Measurements from ENCODE around the gene ISG20.

The ISG20 gene

DNA sequence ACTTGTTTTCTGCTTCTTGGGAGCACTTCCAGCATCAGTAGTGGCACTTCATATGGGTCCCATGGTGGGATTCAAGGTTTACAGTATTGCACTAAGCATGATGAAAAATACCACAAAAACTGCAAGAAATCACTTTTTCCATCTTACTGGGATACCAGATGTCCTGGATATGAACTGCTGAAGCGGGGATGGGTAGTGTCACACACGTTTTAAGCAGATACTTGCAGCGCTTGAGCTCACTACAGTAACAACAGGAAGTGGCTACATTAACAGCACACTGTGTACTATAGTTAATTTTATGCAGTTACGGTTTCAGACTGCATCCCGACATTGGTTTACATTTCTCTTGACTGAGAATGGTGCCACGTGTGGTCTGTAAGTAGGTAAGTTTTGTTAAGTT, 3.5 kb upstream of the ISG20 start:
- 62% methylated on average over 5 of the region's 6 CpGs for WGBS
- H3K23ac ChIP-seq (ENCODE audit: low read length in 2 of 2), result no peak overlapping the region

DNA sequence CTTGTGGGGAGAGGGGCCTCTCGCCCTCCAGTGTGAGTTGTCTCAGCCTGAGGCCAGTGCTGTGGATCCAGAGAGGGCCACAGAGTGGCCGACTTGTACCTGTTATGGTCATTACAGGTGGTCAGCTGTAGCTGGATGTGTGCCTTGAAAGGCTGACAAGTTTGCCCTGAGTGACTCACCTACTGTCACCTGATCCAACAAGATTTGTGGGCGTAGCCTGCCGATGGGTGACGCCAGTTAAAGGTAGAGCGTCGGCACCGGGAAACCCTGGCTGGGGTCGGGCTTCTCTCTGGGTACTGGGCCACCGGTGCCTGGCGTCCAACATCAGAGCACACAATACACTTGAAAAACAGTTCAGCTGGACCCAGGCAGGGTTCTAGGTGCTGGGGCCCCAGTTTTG, 2.8 kb upstream of the ISG20 start:
- Histone ChIP-seq H2BK12ac (ENCODE audit: low read length in 2 of 2) (no peak overlapping the region), H3K27ac (ENCODE audit: low read length, poor library complexity, severe bottlenecking) (peak overlapping the region; percentile 6), H2AFZ (ENCODE audit: low read depth, low read length) (no peak overlapping the region), H3K79me1 (replicated peaks; ENCODE audit: low read length, poor library complexity, severe bottlenecking) (peaks cover 18% of the 10 kb centered on the region), H4K91ac (ENCODE audit: low read length) (peak overlapping the region; percentile 62), H3K27me3 (ENCODE audit: control insufficient read depth in 1 of 2, insufficient read depth in 1 of 2, low read length in 2 of 2) (no peaks in the 10 kb centered on the region), H3K4me2 (ENCODE audit: low read length, poor library complexity, severe bottlenecking) (no peak overlapping the region), H3K9ac (ENCODE audit: low read length) (no peak overlapping the region), H3K23ac (ENCODE audit: low read length in 2 of 2) (no peak overlapping the region), H3K14ac (ENCODE audit: low read length in 2 of 2) (peak overlapping the region in 1 of 2 experiments; percentile 86), H3K18ac (ENCODE audit: low read depth in 1 of 2, low read length in 2 of 2) (peak overlapping the region in 1 of 2 experiments; percentile 27), H3K9me3 (ENCODE audit: control insufficient read depth, low read length) (no peaks in the 10 kb centered on the region), H2BK15ac (ENCODE audit: low read depth, poor library complexity, severe bottlenecking) (no peak overlapping the region), H3K4ac (ENCODE audit: low read depth in 1 of 2, low read length in 2 of 2) (no peak overlapping the region), H3K36me3 (ENCODE audit: control insufficient read depth in 1 of 2, insufficient read depth in 2 of 2, low read depth in 1 of 2, low read length in 2 of 2) (peaks cover 27 to 53% of the 10 kb centered on the region in 2 experiments), H3K4me3 (ENCODE audit: insufficient read depth in 1 of 2, low read depth in 1 of 2, low read length in 2 of 2) (no peak overlapping the region), H2BK120ac (ENCODE audit: low read depth, low read length) (peak overlapping the region; percentile 22), H4K8ac (ENCODE audit: low read length) (peak overlapping the region; percentile 55), H3K4me1 (ENCODE audit: control insufficient read depth, insufficient read depth, low read depth, low read length) (peaks cover 21% of the 10 kb centered on the region), H2BK5ac (ENCODE audit: low read depth, low read length, poor library complexity, severe bottlenecking) (no peak overlapping the region), H2AK5ac (ENCODE audit: low read length, severe bottlenecking) (no peak overlapping the region)
- DNase-seq, result no peak
- 80% methylated on average over 9 of the region's 11 CpGs for WGBS

More for the DNA sequence above, 3.5 kb upstream of the ISG20 start:
- Histone ChIP-seq H2AK5ac (ENCODE audit: low read length, severe bottlenecking) (no peak overlapping the region), H3K27ac (ENCODE audit: low read length, poor library complexity, severe bottlenecking) (no peak overlapping the region), H3K4me1 (ENCODE audit: control insufficient read depth, insufficient read depth, low read depth, low read length) (peaks cover 24% of the 10 kb centered on the region), H2BK12ac (ENCODE audit: low read length in 2 of 2) (no peak overlapping the region), H3K4me2 (ENCODE audit: low read length, poor library complexity, severe bottlenecking) (no peak overlapping the region), H3K4me3 (ENCODE audit: insufficient read depth in 1 of 2, low read depth in 1 of 2, low read length in 2 of 2) (no peak overlapping the region), H2BK5ac (ENCODE audit: low read depth, low read length, poor library complexity, severe bottlenecking) (no peak overlapping the region), H2BK15ac (ENCODE audit: low read depth, poor library complexity, severe bottlenecking) (no peak overlapping the region), H3K79me1 (replicated peaks; ENCODE audit: low read length, poor library complexity, severe bottlenecking) (peaks cover 20% of the 10 kb centered on the region), H3K18ac (ENCODE audit: low read depth in 1 of 2, low read length in 2 of 2) (no peak overlapping the region), H3K9ac (ENCODE audit: low read length) (no peak overlapping the region), H3K27me3 (ENCODE audit: control insufficient read depth in 1 of 2, insufficient read depth in 1 of 2, low read length in 2 of 2) (no peaks in the 10 kb centered on the region), H4K91ac (ENCODE audit: low read length) (no peak overlapping the region), H2AFZ (ENCODE audit: low read depth, low read length) (no peak overlapping the region), H3K36me3 (ENCODE audit: control insufficient read depth in 1 of 2, insufficient read depth in 2 of 2, low read depth in 1 of 2, low read length in 2 of 2) (peaks cover 34 to 60% of the 10 kb centered on the region in 2 experiments), H4K8ac (ENCODE audit: low read length) (no peak overlapping the region), H3K4ac (ENCODE audit: low read depth in 1 of 2, low read length in 2 of 2) (no peak overlapping the region), H2BK120ac (ENCODE audit: low read depth, low read length) (no peak overlapping the region), H3K14ac (ENCODE audit: low read length in 2 of 2) (no peak overlapping the region), H3K9me3 (ENCODE audit: control insufficient read depth, low read length) (no peaks in the 10 kb centered on the region)
- peak; percentile 81 for DNase-seq

DNA sequence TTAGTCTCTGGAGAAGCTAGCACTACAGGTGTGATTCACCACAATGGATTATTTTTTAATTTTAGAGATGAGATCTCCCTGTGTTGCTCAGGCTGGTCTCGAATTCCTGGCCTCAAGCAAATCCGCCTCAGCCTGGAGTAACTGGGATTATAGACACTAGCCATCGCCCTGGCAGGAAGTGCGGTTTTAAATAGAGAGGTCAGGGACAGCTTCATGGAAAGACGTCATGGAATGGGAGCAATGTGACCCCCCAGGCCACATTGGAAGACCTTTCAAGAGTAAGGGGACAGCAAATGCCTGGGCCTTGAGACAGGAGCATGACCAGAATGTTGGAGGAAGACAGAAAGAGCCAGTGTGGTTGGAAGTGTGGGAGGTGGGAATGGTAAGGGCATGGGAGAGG, 2.2 kb upstream of the ISG20 start:
- Histone ChIP-seq H2AK5ac (ENCODE audit: low read length, severe bottlenecking) (no peak overlapping the region), H3K4me3 (ENCODE audit: insufficient read depth in 1 of 2, low read depth in 1 of 2, low read length in 2 of 2) (no peak overlapping the region), H3K14ac (ENCODE audit: low read length in 2 of 2) (no peak overlapping the region), H3K27ac (ENCODE audit: low read length, poor library complexity, severe bottlenecking) (no peak overlapping the region), H3K36me3 (ENCODE audit: control insufficient read depth in 1 of 2, insufficient read depth in 2 of 2, low read depth in 1 of 2, low read length in 2 of 2) (peaks cover 21 to 47% of the 10 kb centered on the region in 2 experiments), H4K91ac (ENCODE audit: low read length) (no peak overlapping the region), H3K9me3 (ENCODE audit: control insufficient read depth, low read length) (no peaks in the 10 kb centered on the region), H2AFZ (ENCODE audit: low read depth, low read length) (no peak overlapping the region), H3K79me1 (replicated peaks; ENCODE audit: low read length, poor library complexity, severe bottlenecking) (peaks cover 12% of the 10 kb centered on the region), H2BK5ac (ENCODE audit: low read depth, low read length, poor library complexity, severe bottlenecking) (no peak overlapping the region), H3K23ac (ENCODE audit: low read length in 2 of 2) (no peak overlapping the region), H4K8ac (ENCODE audit: low read length) (no peak overlapping the region), H3K18ac (ENCODE audit: low read depth in 1 of 2, low read length in 2 of 2) (peak overlapping the region in 1 of 2 experiments; percentile 16), H3K9ac (ENCODE audit: low read length) (no peak overlapping the region), H2BK12ac (ENCODE audit: low read length in 2 of 2) (peak overlapping the region; percentile 29 to 53), H2BK120ac (ENCODE audit: low read depth, low read length) (no peak overlapping the region), H3K4me2 (ENCODE audit: low read length, poor library complexity, severe bottlenecking) (no peak overlapping the region), H3K27me3 (ENCODE audit: control insufficient read depth in 1 of 2, insufficient read depth in 1 of 2, low read length in 2 of 2) (no peaks in the 10 kb centered on the region), H2BK15ac (ENCODE audit: low read depth, poor library complexity, severe bottlenecking) (no peak overlapping the region), H3K4ac (ENCODE audit: low read depth in 1 of 2, low read length in 2 of 2) (no peak overlapping the region), H3K4me1 (ENCODE audit: control insufficient read depth, insufficient read depth, low read depth, low read length) (peaks cover 21% of the 10 kb centered on the region)
- DNase-seq, result peak; percentile 63
- 64% methylated on average over 5 of the region's 5 CpGs for WGBS

DNA sequence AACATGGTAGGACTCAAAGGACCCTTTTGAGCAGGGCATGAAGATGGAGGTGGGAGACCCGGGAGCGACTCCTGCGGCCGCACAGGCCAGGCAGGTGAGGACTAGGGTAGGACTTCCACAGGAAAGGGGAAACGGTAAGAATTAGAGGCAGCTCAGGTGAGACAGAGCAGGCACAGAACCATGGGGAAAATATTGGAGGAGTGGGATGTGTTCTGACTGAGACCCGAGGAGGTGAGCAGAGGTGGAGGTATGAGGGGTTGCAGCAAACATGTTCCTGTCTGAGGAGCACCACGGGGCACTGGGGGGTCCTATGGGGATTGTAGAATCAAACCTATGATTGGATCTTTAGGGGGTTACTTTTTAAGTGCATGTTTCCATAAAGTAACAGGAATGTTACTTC, 1.4 kb upstream of the ISG20 start:
- Histone ChIP-seq H2AFZ (ENCODE audit: low read depth, low read length) (no peak overlapping the region), H4K91ac (ENCODE audit: low read length) (no peak overlapping the region), H2BK12ac (ENCODE audit: low read length in 2 of 2) (peak overlapping the region in 1 of 2 experiments; percentile 57), H3K23ac (ENCODE audit: low read length in 2 of 2) (no peak overlapping the region), H3K36me3 (ENCODE audit: control insufficient read depth in 1 of 2, insufficient read depth in 2 of 2, low read depth in 1 of 2, low read length in 2 of 2) (peaks cover 13 to 39% of the 10 kb centered on the region in 2 experiments), H3K4me2 (ENCODE audit: low read length, poor library complexity, severe bottlenecking) (no peak overlapping the region), H3K4me1 (ENCODE audit: control insufficient read depth, insufficient read depth, low read depth, low read length) (peaks cover 21% of the 10 kb centered on the region), H3K14ac (ENCODE audit: low read length in 2 of 2) (no peak overlapping the region), H2BK5ac (ENCODE audit: low read depth, low read length, poor library complexity, severe bottlenecking) (peak overlapping the region; percentile 49), H4K8ac (ENCODE audit: low read length) (no peak overlapping the region), H3K27ac (ENCODE audit: low read length, poor library complexity, severe bottlenecking) (no peak overlapping the region), H3K9me3 (ENCODE audit: control insufficient read depth, low read length) (no peaks in the 10 kb centered on the region), H2BK15ac (ENCODE audit: low read depth, poor library complexity, severe bottlenecking) (no peak overlapping the region), H3K9ac (ENCODE audit: low read length) (peak overlapping the region; percentile 90), H3K27me3 (ENCODE audit: control insufficient read depth in 1 of 2, insufficient read depth in 1 of 2, low read length in 2 of 2) (no peaks in the 10 kb centered on the region), H3K79me1 (replicated peaks; ENCODE audit: low read length, poor library complexity, severe bottlenecking) (peaks cover 9% of the 10 kb centered on the region), H3K4ac (ENCODE audit: low read depth in 1 of 2, low read length in 2 of 2) (no peak overlapping the region), H2BK120ac (ENCODE audit: low read depth, low read length) (no peak overlapping the region), H3K4me3 (ENCODE audit: insufficient read depth in 1 of 2, low read depth in 1 of 2, low read length in 2 of 2) (no peak overlapping the region), H2AK5ac (ENCODE audit: low read length, severe bottlenecking) (no peak overlapping the region), H3K18ac (ENCODE audit: low read depth in 1 of 2, low read length in 2 of 2) (no peak overlapping the region)
- DNase-seq, result no peak
- 74% methylated on average over 7 of the region's 7 CpGs for WGBS
